SK-N-DZ (cell line): ENCODE measurements around the gene IRF2BP2.

Source experiments
- DNase-seq: peaks from one replicate; pipeline ENCODE4 v3.0.0-alpha.2; 2015; ENCODE audit warnings: low spot score

Gene IRF2BP2

DNA sequence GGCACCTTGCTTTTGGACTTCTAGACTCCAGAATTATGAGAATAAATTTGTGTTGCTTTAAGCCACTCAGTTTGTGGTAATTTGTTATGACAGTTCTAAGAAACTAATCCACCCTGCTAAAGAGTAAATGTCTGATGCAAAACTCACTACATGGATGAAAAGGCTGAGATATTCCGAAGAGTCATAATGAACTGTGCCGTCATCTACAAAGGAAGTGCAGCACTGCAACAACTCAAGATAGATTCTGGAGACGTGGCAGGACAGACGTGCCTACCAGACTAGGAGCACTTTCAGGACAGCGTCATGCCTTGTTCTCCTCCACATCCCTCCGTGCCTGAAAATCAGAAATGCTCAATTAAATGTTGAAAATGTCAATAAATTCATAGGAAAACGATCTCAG lies 24.4 kb upstream of the IRF2BP2 start:
- no peak for DNase-seq

DNA sequence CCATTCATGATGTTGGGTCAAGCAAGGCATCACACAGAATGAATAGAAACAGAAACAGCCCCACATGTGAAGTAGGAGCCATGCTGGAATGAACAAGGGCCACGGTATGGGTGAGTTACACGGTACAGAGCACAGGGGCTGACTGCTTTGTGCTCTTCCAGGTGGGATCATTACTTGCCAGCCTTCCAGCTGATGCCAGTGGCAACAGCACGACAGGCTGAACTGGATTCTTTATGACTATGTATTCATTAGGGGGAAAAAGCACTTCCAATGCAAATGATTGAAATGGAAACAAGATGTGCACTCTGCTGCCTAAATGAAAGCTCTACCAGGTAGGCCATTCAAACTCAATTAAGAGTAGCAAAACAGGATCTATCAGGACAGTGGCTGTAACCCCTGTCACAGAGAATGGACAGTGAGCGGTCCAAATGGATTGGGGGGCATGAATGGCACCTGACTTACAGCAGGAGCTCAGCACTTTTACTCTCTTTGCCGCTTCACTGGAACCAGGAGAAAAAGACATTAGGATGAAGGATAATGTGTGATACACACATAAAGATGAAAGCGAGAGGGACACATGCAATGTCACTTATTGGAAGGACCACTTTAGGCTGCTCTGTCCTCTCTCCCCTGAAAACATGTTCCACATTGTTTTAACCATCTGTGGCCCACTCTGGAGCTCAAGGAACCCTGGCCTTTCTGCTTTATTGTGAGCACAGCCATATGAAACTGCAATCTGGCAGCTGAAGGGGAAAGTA lies 23.4 kb upstream of the IRF2BP2 start:
- no peak for DNase-seq

DNA sequence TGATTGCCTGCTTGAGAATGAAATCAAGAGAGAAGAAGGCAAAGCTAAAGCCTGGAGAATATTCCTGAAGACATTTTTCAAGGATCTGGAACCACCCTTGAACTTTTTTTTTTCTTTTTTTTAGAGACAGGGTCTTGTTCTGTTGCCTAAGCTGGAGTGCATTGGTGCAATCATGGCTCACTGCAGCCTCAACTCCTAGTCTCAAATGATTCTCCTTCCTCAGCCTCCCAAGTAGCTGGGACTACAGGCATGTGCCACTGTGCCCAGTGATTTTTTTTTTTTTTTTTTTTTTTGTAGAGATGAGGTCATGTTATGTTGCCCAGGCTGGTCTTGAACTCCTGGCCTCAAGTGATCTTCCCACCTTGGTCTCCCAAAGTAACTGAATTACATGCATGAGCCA lies 22.2 kb upstream of the IRF2BP2 start:
- DNase-seq: no peak

DNA sequence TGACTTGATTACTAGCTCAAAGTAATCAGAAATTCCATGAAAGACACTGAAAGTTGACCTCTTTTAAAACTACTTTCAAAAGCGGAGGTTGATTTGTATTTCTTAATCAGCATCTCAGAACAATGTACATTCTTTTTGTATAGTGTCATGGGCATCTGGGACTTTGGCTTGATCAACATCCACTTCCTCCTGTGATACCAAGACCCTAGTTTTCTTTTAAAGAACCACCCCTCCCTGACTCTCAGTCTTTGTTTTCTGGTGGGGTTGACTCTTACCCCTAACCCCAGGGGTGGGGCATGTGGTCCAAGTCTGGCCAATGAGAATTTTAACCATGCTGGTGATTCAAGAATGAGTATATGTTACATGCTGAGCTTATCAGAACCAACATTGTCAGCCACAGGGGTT lies 21.7 kb upstream of the IRF2BP2 start:
- DNase-seq: no peak

DNA sequence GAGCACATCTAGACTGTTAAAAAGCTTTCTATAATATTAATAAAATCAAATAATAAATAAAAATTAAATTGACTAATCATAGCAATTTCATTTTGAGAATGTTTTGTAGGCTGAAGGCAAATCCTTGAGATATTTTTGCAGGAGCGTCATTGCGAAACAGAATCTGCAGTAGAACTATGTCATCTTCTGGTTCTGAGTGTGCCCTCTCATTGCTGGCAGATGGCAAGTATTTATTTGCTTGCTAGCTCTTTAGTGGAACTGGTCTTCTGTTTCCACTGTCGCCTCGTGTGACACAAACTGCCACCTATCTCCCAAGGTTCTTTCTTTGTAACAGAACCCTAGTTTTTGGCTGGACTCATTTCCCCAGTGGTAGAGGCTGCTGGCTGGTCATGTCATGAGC lies 19.0 kb upstream of the IRF2BP2 start:
- DNase-seq: no peak

DNA sequence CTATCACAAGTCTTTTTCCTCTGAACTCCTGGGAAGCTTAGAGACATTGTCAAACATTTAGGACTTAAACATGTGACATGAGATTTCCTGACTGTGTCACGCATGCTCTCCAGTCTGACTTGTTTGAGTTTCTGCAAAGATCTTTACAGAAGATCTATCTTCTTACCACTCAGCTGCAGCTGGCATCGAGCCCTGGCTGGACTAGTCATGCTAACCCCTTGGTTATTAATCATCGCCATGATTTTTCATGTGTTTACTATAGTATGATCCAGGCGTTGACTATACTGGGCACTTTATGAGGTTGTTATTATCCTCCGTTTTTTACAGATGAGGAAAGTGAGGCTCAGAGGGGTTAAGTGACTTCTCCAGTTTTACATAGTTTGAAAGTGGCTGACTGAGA lies 18.1 kb upstream of the IRF2BP2 start:
- DNase-seq: no peak

DNA sequence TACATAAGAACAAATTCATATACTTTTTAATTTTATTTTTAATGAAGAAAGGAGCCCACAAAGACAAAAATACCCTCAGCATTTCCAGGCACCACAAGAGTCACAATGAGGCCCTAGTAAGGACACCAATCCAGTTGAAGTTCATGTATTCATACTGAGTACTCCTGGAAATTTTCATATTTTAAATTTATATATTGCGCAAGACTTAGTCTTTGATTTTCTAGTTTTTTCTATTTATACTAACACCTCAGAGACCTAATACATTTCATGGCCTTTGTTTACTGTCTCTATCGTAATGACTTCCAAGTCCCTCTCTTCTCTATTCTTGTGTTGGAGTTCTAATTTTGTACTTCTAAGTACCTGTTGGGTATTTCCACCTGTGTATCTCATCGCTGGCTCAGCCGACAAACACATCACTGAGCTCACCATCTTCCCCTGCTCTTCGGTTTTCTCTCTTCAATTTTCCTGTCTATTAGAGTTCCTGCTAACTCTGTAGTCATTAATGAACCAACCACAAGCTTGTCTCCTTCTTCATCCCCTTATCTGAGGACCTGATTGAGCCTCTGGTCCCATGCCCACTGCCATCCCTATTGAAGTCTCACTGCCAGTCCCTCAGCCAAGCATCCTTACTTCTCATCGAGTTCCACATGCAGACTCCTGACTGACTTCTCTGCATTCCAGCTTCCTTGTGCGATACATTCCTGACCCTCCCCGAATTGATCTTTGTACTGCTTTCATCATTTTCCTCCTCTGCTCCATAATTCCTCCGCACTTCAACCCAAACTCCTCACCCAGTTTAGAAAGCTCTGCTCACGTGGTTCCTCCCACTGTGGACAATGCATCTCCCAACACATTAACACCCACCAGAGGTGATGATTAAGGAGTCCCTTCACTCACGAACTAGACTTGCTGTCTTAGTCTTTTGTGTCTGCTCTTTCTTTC lies 17.3 kb upstream of the IRF2BP2 start:
- no peak for DNase-seq

DNA sequence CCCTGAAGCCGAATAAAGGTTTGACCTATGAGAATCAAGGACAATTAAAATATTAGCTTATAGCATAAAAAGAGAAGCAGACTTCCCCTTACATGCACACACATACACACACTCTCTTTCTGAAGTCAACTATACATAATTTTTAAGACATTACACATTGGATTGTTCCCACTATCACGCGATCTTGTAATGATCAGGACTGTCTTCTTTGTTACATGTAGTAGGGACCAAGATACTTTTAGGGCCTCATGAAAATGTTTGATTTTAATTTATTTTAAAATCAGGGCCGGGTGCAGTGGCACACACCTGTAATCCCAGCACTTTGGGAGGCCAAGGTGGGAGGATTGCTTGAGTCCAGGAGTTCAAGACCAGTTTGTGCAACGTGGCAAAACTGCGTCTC lies 16.4 kb upstream of the IRF2BP2 start:
- DNase-seq: no peak

DNA sequence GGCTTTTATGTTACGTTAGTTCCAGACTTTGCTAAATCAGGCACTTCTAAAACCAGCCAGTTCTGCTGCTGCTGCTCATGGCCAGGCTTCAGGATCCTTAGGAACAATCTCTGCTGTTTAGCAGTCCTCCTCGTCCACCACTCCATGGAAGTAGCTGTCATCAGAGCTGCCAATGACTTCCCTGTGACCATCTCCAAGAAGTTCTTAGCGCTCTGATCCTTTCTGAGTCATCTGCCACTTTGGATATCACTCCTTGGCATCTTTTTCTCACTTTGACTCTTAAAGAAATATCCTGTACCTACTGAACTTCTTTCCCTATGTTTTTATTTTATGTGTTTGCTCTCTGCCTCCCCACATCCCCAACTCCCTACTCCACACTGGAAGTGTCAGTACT lies 14.7 kb upstream of the IRF2BP2 start:
- DNase-seq: no peak

DNA sequence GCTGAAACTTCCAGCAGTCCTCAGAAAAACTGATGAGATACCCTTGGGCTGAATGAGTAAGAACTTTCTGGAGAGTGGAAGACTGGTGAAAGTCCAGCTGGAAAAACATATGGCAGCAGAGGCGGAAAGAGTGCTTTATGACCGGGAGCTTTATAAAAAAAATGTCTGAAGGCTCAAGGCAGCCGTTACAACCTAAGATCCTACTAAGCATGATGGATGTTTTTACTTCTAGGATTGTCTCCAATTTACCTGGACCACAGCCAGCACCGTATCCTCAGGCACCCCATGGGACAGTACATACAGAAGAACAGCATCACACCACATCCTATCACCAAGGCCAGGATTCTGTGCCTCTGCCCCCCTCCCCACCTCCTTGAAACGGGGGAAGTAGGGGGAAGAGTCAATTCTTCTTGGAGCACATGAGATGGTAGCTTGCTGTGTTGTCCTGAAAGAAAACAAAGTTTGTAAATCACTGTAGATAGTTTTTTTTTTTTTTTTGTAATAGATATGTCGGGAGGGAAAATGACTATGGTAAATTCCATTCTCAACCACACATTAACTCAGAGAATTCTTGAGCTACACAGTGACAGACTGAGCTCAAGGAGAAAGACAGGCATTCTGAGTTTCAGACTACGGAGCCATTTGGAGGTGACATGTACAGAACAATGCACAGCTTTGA lies 11.8 kb upstream of the IRF2BP2 start:
- DNase-seq: no peak

DNA sequence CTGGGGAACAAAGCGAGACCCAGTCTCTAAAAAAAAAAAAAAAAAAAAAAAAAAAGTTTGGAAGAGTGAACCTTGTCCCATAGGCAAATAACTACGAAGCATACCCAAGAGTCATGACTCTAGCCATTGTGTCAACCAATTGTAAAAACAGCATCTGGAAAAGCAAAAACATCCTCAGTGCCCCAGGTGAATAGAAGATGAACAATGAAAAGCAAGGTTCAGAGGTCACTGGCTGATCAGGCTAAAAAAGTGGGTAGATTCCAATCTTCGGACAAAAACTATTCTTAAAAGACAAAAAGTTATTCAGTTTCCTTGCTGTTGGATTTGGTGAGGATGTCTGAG lies 11.1 kb upstream of the IRF2BP2 start:
- no peak for DNase-seq

DNA sequence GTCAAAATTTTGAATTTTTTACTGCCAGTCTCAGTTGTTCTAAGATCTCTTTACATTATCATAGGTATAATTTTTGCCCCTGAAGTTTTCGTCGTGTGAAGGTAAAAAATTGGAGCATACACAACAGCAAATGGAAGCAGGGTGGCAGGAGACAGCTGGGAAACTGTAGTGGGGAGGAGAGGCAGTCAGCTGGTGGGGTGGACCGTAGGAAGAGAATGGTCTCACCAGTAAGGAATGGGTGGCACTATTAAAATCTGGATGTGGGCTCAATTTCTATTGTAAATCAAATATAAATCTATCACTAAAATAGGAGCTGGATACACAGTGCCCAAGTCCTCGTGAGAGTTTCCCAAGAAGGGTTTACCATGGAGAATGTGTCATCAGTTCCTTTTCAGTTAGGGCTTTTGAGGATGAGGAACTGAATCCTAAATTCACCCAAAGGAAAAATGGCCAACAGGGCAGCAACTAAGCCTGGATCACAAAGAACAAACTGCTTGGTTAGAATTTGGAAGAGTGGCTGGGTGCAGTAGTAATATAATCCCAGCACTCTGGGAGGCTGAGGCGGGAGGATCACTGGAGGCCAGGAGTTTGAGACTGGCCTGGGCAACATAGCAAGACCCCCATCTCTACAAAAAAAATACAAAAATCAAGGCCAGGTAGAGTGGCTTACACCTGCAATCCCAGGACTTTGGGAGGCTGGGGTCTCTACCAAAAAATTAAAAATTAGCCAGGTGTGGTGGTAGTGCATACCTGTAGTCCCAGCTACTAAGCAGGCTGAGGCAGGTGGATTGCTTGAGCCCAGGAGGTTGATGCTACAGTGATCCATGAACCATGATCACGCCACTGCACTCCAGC lies 10.5 kb upstream of the IRF2BP2 start:
- no peak for DNase-seq

DNA sequence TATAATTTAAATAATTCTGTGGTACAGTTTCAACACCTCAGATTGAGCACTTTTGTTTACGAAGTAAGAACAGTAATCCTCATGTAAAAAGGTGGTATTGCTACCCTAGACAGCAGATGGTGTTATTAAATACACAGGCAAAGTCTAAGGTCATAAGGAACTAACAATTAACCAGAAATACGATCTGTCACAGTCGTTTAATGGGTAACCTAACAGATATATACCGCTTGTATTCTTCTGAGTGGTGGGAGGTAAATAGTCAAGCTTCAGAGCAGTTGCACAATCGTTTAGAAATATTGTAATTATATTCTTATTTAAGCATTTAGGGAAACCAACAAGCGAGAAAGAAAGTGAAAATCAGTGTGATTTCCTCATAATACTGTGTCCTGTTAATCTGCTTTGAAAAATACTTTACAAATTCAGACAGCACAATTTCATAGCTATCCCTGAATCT lies 9.8 kb upstream of the IRF2BP2 start:
- DNase-seq: peak; percentile 15

DNA sequence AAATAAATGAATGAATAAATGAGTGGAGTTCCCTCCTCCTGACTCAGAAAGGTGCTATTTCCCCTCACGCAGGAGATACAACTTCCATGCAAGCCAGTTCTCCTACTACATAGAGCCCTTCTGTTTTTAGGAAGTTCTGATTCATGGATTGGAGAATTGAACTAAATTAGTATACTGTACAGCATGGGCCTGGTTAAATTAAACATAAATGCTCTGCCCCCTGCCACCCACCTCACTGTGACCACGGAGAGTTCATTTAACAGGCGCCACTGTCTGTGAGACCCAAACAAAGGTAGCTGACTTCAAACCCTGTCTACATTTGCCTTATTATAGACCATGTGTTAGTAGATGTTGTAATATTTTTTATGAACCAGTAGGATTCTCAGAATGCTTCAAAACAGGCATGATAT lies 9.1 kb upstream of the IRF2BP2 start:
- no peak for DNase-seq

DNA sequence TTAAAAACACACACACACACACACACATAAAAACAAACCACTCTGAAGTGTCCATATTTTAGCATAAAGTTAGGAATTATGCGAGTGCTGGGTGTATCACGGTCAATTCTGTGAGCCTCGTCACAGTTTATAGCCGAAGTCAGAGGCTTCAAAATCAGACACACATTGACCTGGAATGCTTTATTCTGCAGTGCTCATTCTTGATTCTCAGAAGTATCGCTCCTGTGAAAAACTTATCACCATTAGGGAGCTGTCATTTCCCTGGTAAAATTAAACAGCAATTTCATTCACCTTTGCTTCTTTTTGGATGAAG lies 8.7 kb upstream of the IRF2BP2 start:
- no peak for DNase-seq

DNA sequence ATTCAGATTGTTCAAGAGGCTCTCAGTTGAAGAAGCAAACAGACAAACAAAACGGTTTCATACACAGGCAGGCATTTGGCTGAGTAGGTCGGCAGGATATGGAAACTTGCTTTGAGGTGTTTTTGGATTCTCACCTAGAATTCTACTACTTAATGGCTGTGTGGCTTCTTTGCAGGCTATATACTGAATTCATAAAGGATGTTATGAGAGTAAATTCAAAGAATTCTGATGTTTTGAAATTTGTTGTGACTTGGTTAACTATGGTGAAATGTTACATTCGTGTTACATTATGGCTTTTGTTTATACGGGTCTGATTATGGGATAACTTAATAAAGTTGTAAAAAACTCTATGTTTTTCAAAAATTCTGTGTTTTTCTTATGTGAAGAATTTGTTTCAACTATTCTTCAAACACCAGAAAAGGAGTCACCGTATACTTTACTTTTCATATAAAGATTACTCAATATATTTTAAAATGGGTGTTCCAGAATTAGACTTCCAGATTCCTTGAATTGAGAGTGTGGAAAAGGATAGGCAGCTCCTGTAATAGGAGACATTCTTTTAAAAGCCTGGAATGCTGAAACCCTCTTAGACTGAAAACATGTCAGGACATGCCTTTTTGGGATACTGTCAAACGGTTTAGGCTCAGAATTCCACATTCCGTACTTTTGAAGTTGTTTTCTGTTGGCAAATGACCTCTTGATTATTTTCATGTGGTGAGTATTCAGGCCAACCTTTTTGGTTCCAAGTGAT lies 8.2 kb upstream of the IRF2BP2 start:
- no peak for DNase-seq

DNA sequence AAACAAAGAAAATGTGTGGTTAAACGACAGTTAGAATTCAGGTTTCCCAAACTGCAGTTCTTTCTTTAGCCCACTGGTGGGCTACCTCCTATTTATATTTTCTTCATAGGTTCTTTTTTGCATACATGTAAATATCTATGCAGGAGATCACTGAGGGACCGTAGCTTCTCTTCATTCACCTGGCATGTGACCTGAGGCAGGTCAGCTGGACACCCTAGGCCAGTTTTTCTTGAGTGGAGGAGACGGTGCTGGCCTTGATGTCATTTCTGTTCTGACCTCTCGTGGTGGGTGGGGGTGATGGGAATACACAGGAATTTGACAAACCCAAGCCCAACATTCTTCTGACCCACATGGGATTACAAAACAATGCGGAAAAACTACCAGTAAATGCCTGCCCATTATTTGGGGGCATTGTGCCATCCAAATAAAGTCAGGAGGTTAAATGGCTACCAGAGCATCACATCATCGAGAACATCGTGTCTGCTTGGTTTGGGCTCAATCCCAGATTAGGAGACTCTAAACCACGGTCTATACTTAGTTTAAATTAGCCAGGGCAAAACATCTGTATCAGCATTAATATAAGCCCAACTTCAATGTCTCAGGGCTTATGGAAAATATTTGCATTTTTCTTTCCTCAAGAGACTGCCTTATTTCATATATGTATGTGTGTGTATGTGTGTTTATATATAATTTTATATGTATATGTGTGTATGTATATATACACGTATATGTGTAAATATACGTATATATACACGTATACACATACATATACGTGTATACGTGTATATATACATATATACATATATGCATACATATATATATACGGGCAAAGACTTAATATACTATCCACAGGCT lies 7.4 kb upstream of the IRF2BP2 start:
- no peak for DNase-seq

DNA sequence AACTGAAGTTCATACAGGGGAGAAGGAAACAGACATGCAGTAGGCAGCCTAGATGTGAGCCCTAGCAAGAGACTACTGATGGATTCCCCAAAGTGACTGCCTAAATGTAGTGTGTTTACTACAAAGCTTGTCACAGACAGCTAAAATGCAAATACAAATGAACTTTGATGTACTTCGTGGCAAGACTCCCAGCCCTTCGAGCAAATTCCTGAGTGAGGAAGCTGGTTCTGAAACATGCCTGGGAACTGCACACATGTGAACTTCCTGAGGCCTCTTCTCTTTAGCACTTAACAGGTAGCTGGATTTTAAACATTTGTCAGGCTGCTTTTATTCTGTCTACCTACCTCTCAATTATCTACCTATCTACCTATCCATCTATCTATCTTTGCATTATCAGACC lies 6.7 kb upstream of the IRF2BP2 start:
- DNase-seq: no peak

DNA sequence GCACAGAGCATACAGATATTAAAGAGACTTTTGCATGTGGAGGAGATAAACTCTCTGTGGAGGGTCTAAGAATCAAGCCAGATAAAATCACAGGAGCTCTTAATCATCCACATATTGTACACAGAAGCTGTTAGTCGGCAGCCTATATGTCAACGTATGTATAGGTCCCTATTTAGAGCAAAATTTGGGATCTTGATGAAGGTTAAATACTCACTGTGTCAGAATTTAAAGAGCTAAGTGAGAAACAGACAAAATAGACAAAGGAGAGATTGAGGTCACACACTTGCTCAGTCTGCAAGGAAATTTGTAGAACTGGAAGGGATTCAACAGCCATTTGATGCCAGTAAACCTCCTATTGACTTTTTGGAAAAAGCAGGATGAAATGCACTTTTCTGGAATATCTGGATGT lies 4.1 kb upstream of the IRF2BP2 start:
- DNase-seq: no peak
